ENCODE measurements around the gene LEF1. TPM values are rescaled to one million over a fixed set of nuclear protein-coding genes. Genes with fewer than 3 reads are reported as not detected.
"Not testable (repeated sequence)": the region's sequence is repeated elsewhere in the genome, so short reads cannot be mapped to it uniquely, and the experiment has no call there.

The LEF1 gene
- total RNA-seq, 2 donors from 2014 or later: 1.4 to 2.3 TPM

- ATAC-seq: no peak
- DNase-seq: no peak
- intact Hi-C loops (cut with DNase I, micrococcal nuclease): loop anchor here in 1 of 2 donors (10.0 kb wide), 1 partner anchor 550 kb away; no protein-coding TSS in a partner anchor
Measured at GRCh38 chr4:108024878-108025165, 143.9 kb downstream of the LEF1 start.

GRCh38 chr4:108024085-108024877 lies 144.5 kb downstream of the LEF1 start:
- DNase-seq (no peak), ATAC-seq (no peak)
- intact Hi-C loops (cut with DNase I, micrococcal nuclease): loop anchor here in 1 of 2 donors (10.0 kb wide), 1 partner anchor 551 kb away; no protein-coding TSS in a partner anchor

GRCh38 chr4:108018884-108019187 lies 149.9 kb downstream of the LEF1 start:
- DNase-seq: no peak
- intact Hi-C loops (cut with DNase I, micrococcal nuclease): loop anchor here in 1 of 2 donors (5.0 kb wide), 1 partner anchor 553 kb away; no protein-coding TSS in a partner anchor
- no peak for ATAC-seq

- intact Hi-C loops (cut with DNase I, micrococcal nuclease): loop anchor here in 1 of 2 donors (5.0 kb wide), 1 partner anchor 554 kb away; no protein-coding TSS in a partner anchor
Measured at GRCh38 chr4:108018040-108018883, 150.5 kb downstream of the LEF1 start.

GRCh38 chr4:108013955-108014354 lies 154.8 kb downstream of the LEF1 start:
- ATAC-seq (no peak), DNase-seq (no peak)
- intact Hi-C loops (cut with DNase I, micrococcal nuclease): no loop called here

More at GRCh38 chr4:108018040-108018883, 150.5 kb downstream of the LEF1 start:
- ATAC-seq (peak; percentile 83), DNase-seq (peak; percentile 62 to 87)

GRCh38 chr4:108013327-108013726 lies 155.4 kb downstream of the LEF1 start:
- ATAC-seq: no peak
- DNase-seq: no peak
- intact Hi-C loops (cut with DNase I, micrococcal nuclease): no loop called here

GRCh38 chr4:108012382-108012781 lies 156.3 kb downstream of the LEF1 start:
- DNase-seq; ATAC-seq; intact Hi-C loops (cut with DNase I, micrococcal nuclease): not testable (repeated sequence)

GRCh38 chr4:108010167-108010566 lies 158.6 kb downstream of the LEF1 start:
- intact Hi-C loops (cut with DNase I, micrococcal nuclease): no loop called here
- ATAC-seq (no peak), DNase-seq (no peak)

- intact Hi-C loops (cut with DNase I, micrococcal nuclease): no loop called here
- DNase-seq (no peak), ATAC-seq (no peak)
Measured at GRCh38 chr4:108008721-108009120, 160.0 kb downstream of the LEF1 start.

GRCh38 chr4:108007984-108008383 lies 160.7 kb downstream of the LEF1 start:
- ATAC-seq: no peak
- intact Hi-C loops (cut with DNase I, micrococcal nuclease): no loop called here

GRCh38 chr4:108006361-108006760 lies 162.4 kb downstream of the LEF1 start:
- intact Hi-C loops (cut with DNase I, micrococcal nuclease): no loop called here
- ATAC-seq: no peak
- DNase-seq: no peak

More at GRCh38 chr4:108007984-108008383, 160.7 kb downstream of the LEF1 start:
- DNase-seq: no peak

GRCh38 chr4:108005807-108006206 lies 162.9 kb downstream of the LEF1 start:
- intact Hi-C loops (cut with DNase I, micrococcal nuclease): no loop called here
- ATAC-seq: peak; percentile 15
- no peak for DNase-seq

GRCh38 chr4:108004646-108005045 lies 164.1 kb downstream of the LEF1 start:
- intact Hi-C loops (cut with DNase I, micrococcal nuclease): no loop called here
- ATAC-seq: no peak
- DNase-seq: no peak

- ATAC-seq (no peak), DNase-seq (no peak)
- intact Hi-C loops (cut with DNase I, micrococcal nuclease): no loop called here
Measured at GRCh38 chr4:108003982-108004515, 164.7 kb downstream of the LEF1 start.

- intact Hi-C loops (cut with DNase I, micrococcal nuclease): no loop called here
- no peak for ATAC-seq
- DNase-seq: no peak
Measured at GRCh38 chr4:108001540-108002135, 167.1 kb downstream of the LEF1 start.

- DNase-seq: no peak
- no peak for ATAC-seq
- intact Hi-C loops (cut with DNase I, micrococcal nuclease): no loop called here
Measured at GRCh38 chr4:107999932-108000539, 168.7 kb downstream of the LEF1 start.

GRCh38 chr4:107997794-107998193 lies 170.9 kb downstream of the LEF1 start:
- no peak for DNase-seq
- intact Hi-C loops (cut with DNase I, micrococcal nuclease): no loop called here
- ATAC-seq: no peak

Data from left colon (tissue), 2 donors.